Uterus (tissue), 4 donors: Measurements from ENCODE around the gene SPRY2. TPM values are rescaled to one million over a fixed set of nuclear protein-coding genes. Genes with fewer than 3 reads are reported as not detected.

Experiments used
- DNase-seq, 2 donors: peaks; one replicate each; pipeline ENCODE4 v3.0.0-alpha.2; 2019 to 2020
- H3K27ac ChIP-seq, 2 donors: fragments of 200-600 bp; sonication (generic); 1 replicate in 1 of 2; 2 replicates in 1 of 2; pipeline ENCODE4 v1.5.1; 2016 to 2018
- H3K27me3 ChIP-seq, 2 donors: fragments of 200-600 bp; sonication (generic); one replicate each; pipeline ENCODE4 v1.5.1; 2018 to 2019; ENCODE audit warnings: control low read depth in 1 of 2
- H3K36me3 ChIP-seq, 2 donors: fragments of 200-600 bp; sonication (generic); one replicate each; pipeline ENCODE4 v1.5.1; 2019; ENCODE audit warnings: control low read depth in 1 of 2
- H3K4me1 ChIP-seq, 2 donors: fragments of 200-600 bp; sonication (generic); one replicate each; pipeline ENCODE4 v1.5.1; 2018 to 2019; ENCODE audit warnings: control low read depth in 1 of 2
- H3K4me3 ChIP-seq, 2 donors: fragments of 200-600 bp; sonication (generic); 1 replicate in 1 of 2; 2 replicates in 1 of 2; pipeline ENCODE4 v1.5.1; 2018 to 2019; ENCODE audit warnings: mild to moderate bottlenecking in 1 of 2
- H3K9me3 ChIP-seq, 2 donors: fragments of 200-600 bp; sonication (generic); one replicate each; pipeline ENCODE4 v1.5.1; 2019; ENCODE audit warnings: control low read depth in 1 of 2
- POLR2A ChIP-seq, 2 donors: fragments of 450-650 bp; IDR thresholded peaks; one replicate each; pipeline ENCODE4 v1.6.1; 2016; ENCODE audit warnings: antibody characterized with exemption in 2 of 2, mild to moderate bottlenecking in 1 of 2, moderate library complexity in 1 of 2
- intact Hi-C: fragments of 100-400 bp; cut with DNase I; formaldehyde crosslinking; loops from one replicate; pipeline ENCODE4 v1.15.1; 2023; ENCODE audit warnings: low total_unique reads
- total RNA-seq, 4 donors: library from RNA; depleted of rRNA in 3 of 4; stranded (reverse); fragments of >200 nt in 3 of 4; gene quantifications; one replicate each; pipeline versions ENCODE4 v1.1.0 to v1.2.4, GENCODE V29; 2014 to 2023
- TF ChIP-seq, protein P1 (sequence below), 4 experiments: fragments of 200-600 bp in 2 of 4; fragments of 450-650 bp in 2 of 4; sonication (generic) in 2 of 4; IDR thresholded peaks; one replicate each; pipeline ENCODE4 v1.5.1; 2016 to 2019; ENCODE audit warnings: antibody characterized with exemption in 4 of 4, mild to moderate bottlenecking in 2 of 4, moderate library complexity in 1 of 4
- donor health status: DM: yes; HTN: yes; CAD: no.

Gene SPRY2, protein sequence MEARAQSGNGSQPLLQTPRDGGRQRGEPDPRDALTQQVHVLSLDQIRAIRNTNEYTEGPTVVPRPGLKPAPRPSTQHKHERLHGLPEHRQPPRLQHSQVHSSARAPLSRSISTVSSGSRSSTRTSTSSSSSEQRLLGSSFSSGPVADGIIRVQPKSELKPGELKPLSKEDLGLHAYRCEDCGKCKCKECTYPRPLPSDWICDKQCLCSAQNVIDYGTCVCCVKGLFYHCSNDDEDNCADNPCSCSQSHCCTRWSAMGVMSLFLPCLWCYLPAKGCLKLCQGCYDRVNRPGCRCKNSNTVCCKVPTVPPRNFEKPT
- total RNA-seq: 10 to 100 TPM; 11.3 to 48.6 (median 45.6) TPM

- Histone ChIP-seq H3K27me3 (no peaks in the 10 kb centered on the region), H3K4me1 (no peaks in the 10 kb centered on the region), H3K9me3 (no peaks in the 10 kb centered on the region), H3K4me3 (peak within 1 kb of the TSS; percentile 58 to 78), H3K36me3 (no peaks in the 10 kb centered on the region), H3K27ac (peak within 1 kb of the TSS; percentile 90 to 92)
- intact Hi-C loops: no loop called here
- DNase-seq: peak; percentile 89 to 92
- TF ChIP-seq, protein P1, sequence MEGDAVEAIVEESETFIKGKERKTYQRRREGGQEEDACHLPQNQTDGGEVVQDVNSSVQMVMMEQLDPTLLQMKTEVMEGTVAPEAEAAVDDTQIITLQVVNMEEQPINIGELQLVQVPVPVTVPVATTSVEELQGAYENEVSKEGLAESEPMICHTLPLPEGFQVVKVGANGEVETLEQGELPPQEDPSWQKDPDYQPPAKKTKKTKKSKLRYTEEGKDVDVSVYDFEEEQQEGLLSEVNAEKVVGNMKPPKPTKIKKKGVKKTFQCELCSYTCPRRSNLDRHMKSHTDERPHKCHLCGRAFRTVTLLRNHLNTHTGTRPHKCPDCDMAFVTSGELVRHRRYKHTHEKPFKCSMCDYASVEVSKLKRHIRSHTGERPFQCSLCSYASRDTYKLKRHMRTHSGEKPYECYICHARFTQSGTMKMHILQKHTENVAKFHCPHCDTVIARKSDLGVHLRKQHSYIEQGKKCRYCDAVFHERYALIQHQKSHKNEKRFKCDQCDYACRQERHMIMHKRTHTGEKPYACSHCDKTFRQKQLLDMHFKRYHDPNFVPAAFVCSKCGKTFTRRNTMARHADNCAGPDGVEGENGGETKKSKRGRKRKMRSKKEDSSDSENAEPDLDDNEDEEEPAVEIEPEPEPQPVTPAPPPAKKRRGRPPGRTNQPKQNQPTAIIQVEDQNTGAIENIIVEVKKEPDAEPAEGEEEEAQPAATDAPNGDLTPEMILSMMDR (IDR thresholded peaks at IDR 0.05): peak in 3 of 4 experiments; percentile 3 to 52 (median 26)
- TF ChIP-seq POLR2A (IDR thresholded peaks at IDR 0.05): peak in 1 of 2 donors; percentile 90
Observed at GRCh38 chr13:80341101-80341755, at the start of gene SPRY2. Gene SPRY2 (minus strand): TSS chr13:80341126. CDS start chr13:80337705, 3,421 bp downstream.

- no peak overlapping the region for H3K4me3 ChIP-seq
- TF ChIP-seq, protein P1 (IDR thresholded peaks at IDR 0.05): no peak
- no peak for TF ChIP-seq POLR2A (IDR thresholded peaks at IDR 0.05)
- DNase-seq: no peak
- H3K36me3 ChIP-seq: no peaks in the 10 kb centered on the region
- intact Hi-C loops: no loop called here
- no peaks in the 10 kb centered on the region for H3K9me3 ChIP-seq
- no peaks in the 10 kb centered on the region for H3K4me1 ChIP-seq
- no peak overlapping the region for H3K27ac ChIP-seq
- H3K27me3 ChIP-seq: no peaks in the 10 kb centered on the region
Observed at GRCh38 chr13:80390338-80390737, 49.4 kb upstream of the SPRY2 start.

DNA sequence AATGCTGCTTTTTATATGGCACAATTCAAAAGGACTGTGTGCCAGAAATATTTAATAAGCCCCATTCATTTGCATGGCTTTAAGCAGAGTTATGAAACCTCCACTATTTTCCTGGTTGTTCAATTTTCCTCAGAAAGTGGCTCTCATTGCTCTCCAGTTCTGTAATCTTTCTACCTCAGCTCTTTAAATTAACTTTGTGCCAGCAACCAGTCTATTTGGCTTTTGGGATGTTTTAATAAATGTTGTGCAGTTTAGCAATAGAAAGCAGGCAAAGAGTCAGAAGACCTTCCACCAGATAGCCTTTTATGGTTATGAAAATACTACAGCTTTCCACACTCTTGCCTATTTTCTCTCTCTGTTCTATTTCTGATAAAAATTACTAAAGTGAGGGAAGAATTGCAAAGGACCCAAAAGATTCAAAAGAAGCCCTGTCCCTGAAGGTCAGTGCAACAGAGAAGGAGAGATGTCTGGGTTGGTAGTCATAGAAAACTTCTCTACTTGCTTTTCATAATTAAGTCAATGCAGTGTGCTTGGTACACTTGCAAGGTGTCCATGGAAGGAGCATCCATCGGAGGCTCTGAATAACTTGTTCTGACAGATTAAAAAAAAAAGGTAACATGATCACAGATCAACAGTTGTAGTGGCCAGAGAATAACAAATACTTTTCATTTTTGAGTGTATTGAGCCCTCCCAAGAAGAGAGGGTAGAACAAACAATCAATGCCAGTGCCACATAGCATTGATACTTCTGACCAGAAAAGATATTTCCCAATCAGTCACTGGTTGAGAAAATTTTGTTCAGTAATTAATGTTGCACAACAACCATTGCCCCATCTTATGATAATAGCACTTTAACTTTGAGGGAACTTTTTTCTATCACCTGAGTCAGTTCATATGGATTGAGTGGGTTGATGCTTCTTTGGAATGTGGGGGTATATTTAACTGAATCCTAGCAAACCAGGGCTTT lies 48.4 kb upstream of the SPRY2 start:
- H3K9me3 ChIP-seq: no peaks in the 10 kb centered on the region
- TF ChIP-seq, protein P1 (IDR thresholded peaks at IDR 0.05): no peak
- TF ChIP-seq POLR2A (IDR thresholded peaks at IDR 0.05): no peak
- no peak overlapping the region for H3K4me3 ChIP-seq
- no peaks in the 10 kb centered on the region for H3K27me3 ChIP-seq
- no peaks in the 10 kb centered on the region for H3K36me3 ChIP-seq
- H3K27ac ChIP-seq: no peak overlapping the region
- intact Hi-C loops: no loop called here
- DNase-seq: no peak
- no peaks in the 10 kb centered on the region for H3K4me1 ChIP-seq

GRCh38 chr13:80388506-80388905 lies 47.6 kb upstream of the SPRY2 start:
- Histone ChIP-seq H3K36me3 (no peaks in the 10 kb centered on the region), H3K9me3 (no peaks in the 10 kb centered on the region), H3K4me1 (no peaks in the 10 kb centered on the region), H3K27ac (no peak overlapping the region), H3K27me3 (no peaks in the 10 kb centered on the region), H3K4me3 (no peak overlapping the region)
- intact Hi-C loops: no loop called here
- no peak for TF ChIP-seq POLR2A (IDR thresholded peaks at IDR 0.05)
- TF ChIP-seq, protein P1 (IDR thresholded peaks at IDR 0.05): no peak
- DNase-seq: no peak
